Esophagus muscularis mucosa (tissue), 4 donors: ENCODE data around the gene PIK3R3.

Experiments
- EP300 ChIP-seq: sonication (generic); formaldehyde crosslinking; IDR thresholded peaks from one replicate; pipeline ENCODE4 v1.6.1; 2017; ENCODE audit warnings: antibody characterized with exemption
- POLR2A ChIP-seq: fragments of 450-650 bp; IDR thresholded peaks from one replicate; pipeline ENCODE4 v1.6.1; 2017; ENCODE audit warnings: antibody characterized with exemption, moderate library complexity, mild to moderate bottlenecking, low read depth
- POLR2AphosphoS5 ChIP-seq, 2 donors: sonication (generic); formaldehyde crosslinking; IDR thresholded peaks; one replicate each; pipeline ENCODE4 v1.6.1; 2017; ENCODE audit warnings: antibody characterized with exemption in 2 of 2
- TF ChIP-seq, protein P1 (sequence below), 3 experiments: fragments of 200-600 bp in 2 of 3; fragments of 450-650 bp in 1 of 3; sonication (generic) in 2 of 3; IDR thresholded peaks; one replicate each; pipeline ENCODE4 v1.5.1; 2017 to 2019; ENCODE audit warnings: antibody characterized with exemption in 3 of 3, mild to moderate bottlenecking in 2 of 3, moderate library complexity in 1 of 3

DNA sequence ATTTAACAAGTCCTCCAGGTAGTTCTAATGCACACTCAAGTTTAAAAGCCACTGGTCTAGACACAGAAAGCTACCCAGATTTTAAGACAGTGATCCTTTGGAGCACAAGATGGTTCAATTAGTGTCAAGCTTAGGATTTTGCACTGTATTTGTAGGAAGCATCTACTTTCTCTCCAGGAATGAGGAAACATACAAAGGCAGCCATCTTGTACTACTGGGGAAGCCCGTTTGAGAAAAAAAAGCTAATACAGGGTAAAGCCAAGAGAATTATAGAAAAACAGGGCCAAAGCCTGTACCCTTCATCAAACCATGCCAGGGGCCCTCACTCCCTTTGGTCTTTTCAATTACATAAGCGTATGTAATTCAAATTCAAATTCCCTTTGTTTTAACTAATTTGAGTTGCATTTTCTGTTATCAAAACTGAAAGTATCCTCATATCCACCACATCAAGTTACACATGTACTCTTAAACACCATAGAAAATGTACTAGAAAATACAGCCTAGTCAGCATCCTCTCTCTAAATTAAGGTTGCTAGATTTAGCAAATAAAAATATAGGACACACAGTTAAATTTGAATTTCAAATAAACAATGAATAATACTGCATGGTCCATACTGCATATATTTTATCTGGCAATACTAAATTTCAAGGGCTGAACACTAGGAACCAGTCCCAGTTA, 17.4 kb downstream of the PIK3R3 start:
- TF ChIP-seq, protein P1, sequence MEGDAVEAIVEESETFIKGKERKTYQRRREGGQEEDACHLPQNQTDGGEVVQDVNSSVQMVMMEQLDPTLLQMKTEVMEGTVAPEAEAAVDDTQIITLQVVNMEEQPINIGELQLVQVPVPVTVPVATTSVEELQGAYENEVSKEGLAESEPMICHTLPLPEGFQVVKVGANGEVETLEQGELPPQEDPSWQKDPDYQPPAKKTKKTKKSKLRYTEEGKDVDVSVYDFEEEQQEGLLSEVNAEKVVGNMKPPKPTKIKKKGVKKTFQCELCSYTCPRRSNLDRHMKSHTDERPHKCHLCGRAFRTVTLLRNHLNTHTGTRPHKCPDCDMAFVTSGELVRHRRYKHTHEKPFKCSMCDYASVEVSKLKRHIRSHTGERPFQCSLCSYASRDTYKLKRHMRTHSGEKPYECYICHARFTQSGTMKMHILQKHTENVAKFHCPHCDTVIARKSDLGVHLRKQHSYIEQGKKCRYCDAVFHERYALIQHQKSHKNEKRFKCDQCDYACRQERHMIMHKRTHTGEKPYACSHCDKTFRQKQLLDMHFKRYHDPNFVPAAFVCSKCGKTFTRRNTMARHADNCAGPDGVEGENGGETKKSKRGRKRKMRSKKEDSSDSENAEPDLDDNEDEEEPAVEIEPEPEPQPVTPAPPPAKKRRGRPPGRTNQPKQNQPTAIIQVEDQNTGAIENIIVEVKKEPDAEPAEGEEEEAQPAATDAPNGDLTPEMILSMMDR (IDR thresholded peaks at IDR 0.05), result no peak
- no peak for TF ChIP-seq POLR2A
- TF ChIP-seq EP300, result no peak
- no peak for TF ChIP-seq POLR2AphosphoS5 (IDR thresholded peaks at IDR 0.05)
